Smooth muscle cell (in vitro differentiated cells): ENCODE data around the gene IL17RE. TPM values are rescaled to one million over a fixed set of nuclear protein-coding genes. Genes with fewer than 3 reads are reported as not detected.
"Not testable (repeated sequence)": the region's sequence is repeated elsewhere in the genome, so short reads cannot be mapped to it uniquely, and the experiment has no call there.

Experiments
- DNase-seq: peaks from one replicate; lab custom pipeline; 2025; ENCODE audit not compliant: unreplicated experiment; lab: John Stamatoyannopoulos, UW
- H2AFZ ChIP-seq: fragments of 200-600 bp; sonication (generic); 2 replicates; pipeline ENCODE4 v1.6.0; 2016; ENCODE audit warnings: antibody characterized with exemption, low read depth, mild to moderate bottlenecking
- H3F3A ChIP-seq: fragments of 200-600 bp; sonication (generic); 2 replicates; pipeline ENCODE4 v1.6.0; 2017; ENCODE audit warnings: antibody characterized with exemption, low read depth
- H3K27ac ChIP-seq: fragments of 200-600 bp; sonication (generic); 2 replicates; pipeline ENCODE4 v1.5.1; 2016; ENCODE audit warnings: low read depth, mild to moderate bottlenecking
- H3K27me3 ChIP-seq: fragments of 200-600 bp; sonication (generic); 2 replicates; pipeline ENCODE4 v1.6.1; 2016; ENCODE audit warnings: low read depth, mild to moderate bottlenecking
- H3K36me3 ChIP-seq: fragments of 200-600 bp; sonication (generic); 2 replicates; pipeline ENCODE4 v1.5.1; 2016; ENCODE audit warnings: low read depth
- H3K4me1 ChIP-seq: fragments of 200-600 bp; sonication (generic); 2 replicates; pipeline ENCODE4 v1.5.1; 2016; ENCODE audit warnings: low read depth
- H3K4me2 ChIP-seq: fragments of 200-600 bp; sonication (generic); 2 replicates; pipeline ENCODE4 v1.6.0; 2016; ENCODE audit warnings: mild to moderate bottlenecking
- H3K4me3 ChIP-seq: fragments of 200-600 bp; sonication (generic); 2 replicates; pipeline ENCODE4 v1.5.1; 2016; ENCODE audit warnings: mild to moderate bottlenecking
- H3K79me2 ChIP-seq: fragments of 200-600 bp; sonication (generic); 2 replicates; pipeline ENCODE4 v1.6.0; 2016; ENCODE audit warnings: low read depth, mild to moderate bottlenecking
- H3K9ac ChIP-seq: fragments of 200-600 bp; sonication (generic); 2 replicates; pipeline ENCODE4 v1.6.0; 2016; ENCODE audit warnings: low read depth
- H3K9me3 ChIP-seq: fragments of 200-600 bp; sonication (generic); replicated peaks from 2 replicates; pipeline ENCODE4 v1.5.1; 2016; ENCODE audit warnings: low read depth
- H4K20me1 ChIP-seq: fragments of 200-600 bp; sonication (generic); 2 replicates; pipeline ENCODE4 v1.6.0; 2016; ENCODE audit warnings: low read depth
- WGBS: methylation state at CpG from one replicate; pipeline ENCODE4 v1.1.7; 2016; ENCODE audit warnings: low lambda C conversion rate; 5-methylcytosine and 5-hydroxymethylcytosine counted together
- polyA plus RNA-seq: library from polyadenylated mRNA; unstranded; fragments of >200 nt; fragmentation: Nextera tagmentation; extraction: Ambion mirVana; gene quantifications from 2 replicates; pipeline ENCODE4 v1.2.1, GENCODE V29; 2016
- total RNA-seq: library from RNA; depleted of rRNA; stranded (reverse); fragments of >200 nt; gene quantifications from 2 replicates; pipeline ENCODE4 v1.2.3, GENCODE V29; 2014
- TF ChIP-seq, protein P1 (sequence below): fragments of 200-600 bp; sonication (generic); IDR thresholded peaks from 2 replicates; pipeline ENCODE4 v1.5.1; 2017; ENCODE audit warnings: borderline replicate concordance, mild to moderate bottlenecking, antibody characterized with exemption; ENCODE audit not compliant: insufficient read depth, poor library complexity, severe bottlenecking

Gene IL17RE
- total and polyA plus RNA-seq, 2 experiments from 2014 or later, result 0.32 to 4.9 TPM

DNA sequence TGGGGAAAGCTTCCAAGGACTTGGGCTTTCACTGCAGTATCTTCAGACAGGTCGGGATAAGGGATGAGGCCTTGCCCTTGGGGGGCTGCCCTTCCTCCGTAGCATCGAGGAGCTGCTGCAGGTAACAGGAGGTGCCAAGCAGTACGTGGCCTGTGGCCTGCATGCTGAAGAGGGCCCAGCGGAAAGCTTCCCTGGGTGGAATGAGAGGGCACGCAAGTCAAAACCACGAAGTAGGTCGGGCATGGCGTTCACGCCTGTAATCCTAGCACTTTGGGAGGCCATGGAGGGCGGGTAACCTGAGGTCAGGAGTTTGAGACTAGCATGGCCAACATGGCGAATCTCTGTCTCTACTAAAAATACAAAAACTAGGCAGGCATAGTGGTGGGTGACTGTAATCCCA, 35.5 kb upstream of the IL17RE start:
- no peaks in the 10 kb centered on the region for H3K4me1 ChIP-seq
- no peaks in the 10 kb centered on the region for H3F3A ChIP-seq
- TF ChIP-seq, protein P1, sequence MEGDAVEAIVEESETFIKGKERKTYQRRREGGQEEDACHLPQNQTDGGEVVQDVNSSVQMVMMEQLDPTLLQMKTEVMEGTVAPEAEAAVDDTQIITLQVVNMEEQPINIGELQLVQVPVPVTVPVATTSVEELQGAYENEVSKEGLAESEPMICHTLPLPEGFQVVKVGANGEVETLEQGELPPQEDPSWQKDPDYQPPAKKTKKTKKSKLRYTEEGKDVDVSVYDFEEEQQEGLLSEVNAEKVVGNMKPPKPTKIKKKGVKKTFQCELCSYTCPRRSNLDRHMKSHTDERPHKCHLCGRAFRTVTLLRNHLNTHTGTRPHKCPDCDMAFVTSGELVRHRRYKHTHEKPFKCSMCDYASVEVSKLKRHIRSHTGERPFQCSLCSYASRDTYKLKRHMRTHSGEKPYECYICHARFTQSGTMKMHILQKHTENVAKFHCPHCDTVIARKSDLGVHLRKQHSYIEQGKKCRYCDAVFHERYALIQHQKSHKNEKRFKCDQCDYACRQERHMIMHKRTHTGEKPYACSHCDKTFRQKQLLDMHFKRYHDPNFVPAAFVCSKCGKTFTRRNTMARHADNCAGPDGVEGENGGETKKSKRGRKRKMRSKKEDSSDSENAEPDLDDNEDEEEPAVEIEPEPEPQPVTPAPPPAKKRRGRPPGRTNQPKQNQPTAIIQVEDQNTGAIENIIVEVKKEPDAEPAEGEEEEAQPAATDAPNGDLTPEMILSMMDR, result no peak
- H3K27ac ChIP-seq, result no peak overlapping the region
- no peaks in the 10 kb centered on the region for H4K20me1 ChIP-seq
- WGBS, result 98% methylated on average over 12 of the region's 12 CpGs
- no peak overlapping the region for H3K4me3 ChIP-seq
- H3K4me2 ChIP-seq, result no peak overlapping the region
- no peak for DNase-seq
- H2AFZ ChIP-seq, result no peak overlapping the region
- H3K79me2 ChIP-seq, result no peaks in the 10 kb centered on the region
- no peak overlapping the region for H3K9ac ChIP-seq
- no peaks in the 10 kb centered on the region for H3K36me3 ChIP-seq
- no peaks in the 10 kb centered on the region for H3K27me3 ChIP-seq
- no peaks in the 10 kb centered on the region for H3K9me3 ChIP-seq

DNA sequence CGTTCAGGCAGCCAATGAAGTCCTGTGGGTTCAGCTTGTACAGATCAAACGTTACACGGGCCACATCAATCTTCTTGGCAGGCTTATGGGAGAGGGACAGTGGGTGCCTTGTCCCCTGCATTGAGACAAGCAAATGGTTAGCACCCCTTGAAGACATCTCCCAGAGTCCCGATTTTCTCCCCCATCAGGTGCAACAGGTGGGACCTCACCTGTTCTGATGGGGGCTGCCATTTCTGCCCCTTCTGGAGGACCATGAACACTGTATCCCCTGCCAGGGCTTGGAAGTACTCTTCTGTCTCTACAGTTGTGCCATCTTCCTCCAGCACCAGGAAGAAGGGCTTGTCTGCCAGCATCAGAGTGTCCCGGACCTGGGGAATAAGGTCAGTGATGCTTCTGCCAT, 32.7 kb upstream of the IL17RE start:
- TF ChIP-seq, protein P1, result no peak
- no peak overlapping the region for H3K4me3 ChIP-seq
- no peak overlapping the region for H3K27ac ChIP-seq
- DNase-seq, result no peak
- no peaks in the 10 kb centered on the region for H3K27me3 ChIP-seq
- H2AFZ ChIP-seq, result no peak overlapping the region
- 95% methylated on average over 5 of the region's 5 CpGs for WGBS
- no peak overlapping the region for H3K9ac ChIP-seq
- no peak overlapping the region for H3K4me2 ChIP-seq
- no peaks in the 10 kb centered on the region for H3K4me1 ChIP-seq
- no peaks in the 10 kb centered on the region for H4K20me1 ChIP-seq
- H3K79me2 ChIP-seq, result no peaks in the 10 kb centered on the region
- no peaks in the 10 kb centered on the region for H3K9me3 ChIP-seq
- no peaks in the 10 kb centered on the region for H3K36me3 ChIP-seq
- no peaks in the 10 kb centered on the region for H3F3A ChIP-seq

DNA sequence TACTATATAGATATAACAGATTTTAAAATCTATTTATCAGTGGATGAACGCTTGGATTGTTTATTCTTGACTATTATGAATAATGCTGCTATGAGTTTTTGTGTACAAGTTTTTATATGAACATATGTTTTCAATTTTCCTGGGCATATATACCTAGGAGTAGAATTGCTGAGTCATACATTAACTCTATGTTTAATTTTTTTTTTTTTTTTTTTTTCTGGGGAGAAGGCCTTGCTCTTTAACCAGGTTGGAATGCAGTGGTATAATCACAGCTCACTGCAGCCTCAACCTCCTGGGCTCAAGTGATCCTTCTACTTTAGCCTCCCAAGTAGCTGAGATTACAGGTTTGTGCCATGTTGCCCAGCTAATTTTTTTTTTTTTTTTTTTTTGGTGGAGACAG, 31.7 kb upstream of the IL17RE start:
- no peaks in the 10 kb centered on the region for H3K27me3 ChIP-seq
- H3K9ac ChIP-seq, result no peak overlapping the region
- no peak overlapping the region for H3K4me3 ChIP-seq
- no peaks in the 10 kb centered on the region for H3K9me3 ChIP-seq
- H3K79me2 ChIP-seq, result no peaks in the 10 kb centered on the region
- H2AFZ ChIP-seq, result no peak overlapping the region
- H3K4me1 ChIP-seq, result no peaks in the 10 kb centered on the region
- TF ChIP-seq, protein P1, result no peak
- no peak overlapping the region for H3K4me2 ChIP-seq
- no peaks in the 10 kb centered on the region for H3F3A ChIP-seq
- 71% methylated on average over 1 of the region's 1 CpG for WGBS
- no peaks in the 10 kb centered on the region for H3K36me3 ChIP-seq
- no peak for DNase-seq
- no peaks in the 10 kb centered on the region for H4K20me1 ChIP-seq
- no peak overlapping the region for H3K27ac ChIP-seq

DNA sequence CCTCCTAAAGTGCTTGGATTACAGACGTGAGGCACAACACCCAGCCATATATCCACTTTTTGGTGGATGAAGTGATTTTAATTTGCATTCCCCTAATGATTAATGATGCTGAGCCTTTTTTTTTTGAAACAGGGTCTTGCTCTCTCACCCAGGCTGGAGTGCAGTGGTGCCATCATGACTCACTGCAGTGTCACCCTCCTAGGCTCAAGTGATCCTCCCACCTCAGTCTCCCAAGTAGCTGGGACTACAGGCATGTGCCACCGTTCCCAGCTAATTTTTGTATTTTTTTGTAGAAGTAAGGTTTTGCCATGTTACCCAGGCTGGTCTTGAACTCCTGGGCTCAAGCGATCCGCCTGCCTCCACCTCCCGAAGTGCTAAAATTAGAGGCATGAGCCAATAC, 30.6 kb upstream of the IL17RE start:
- not testable (repeated sequence) for H3K79me2 ChIP-seq, H3F3A ChIP-seq, H3K4me2 ChIP-seq, H3K9me3 ChIP-seq, H3K9ac ChIP-seq, H3K4me3 ChIP-seq, H3K36me3 ChIP-seq, H3K27me3 ChIP-seq, H4K20me1 ChIP-seq, DNase-seq, H2AFZ ChIP-seq, H3K27ac ChIP-seq, H3K4me1 ChIP-seq
- 91% methylated on average over 5 of the region's 5 CpGs for WGBS
